HG03575 (cell line): ENCODE results near the gene LKAAEAR1.
"Not testable (repeated sequence)": the region's sequence is repeated elsewhere in the genome, so short reads cannot be mapped to it uniquely, and the experiment has no call there.

Experiments
- ATAC-seq: cut with Tn5 transposase; IDR thresholded peaks from one replicate; pipeline ENCODE4 v1.9.1; 2021; ENCODE audit not compliant: unreplicated experiment, insufficient number of reproducible peaks, low FRiP score; ENCODE audit errors: extremely low read depth

Gene LKAAEAR1

GRCh38 chr20:64100946-64101688, 16.9 kb upstream of the LKAAEAR1 start:
- no peak for ATAC-seq

- ATAC-seq: no peak
Observed at GRCh38 chr20:64100566-64100888, 16.3 kb upstream of the LKAAEAR1 start.

GRCh38 chr20:64099880-64100565, 15.8 kb upstream of the LKAAEAR1 start:
- no peak for ATAC-seq

DNA sequence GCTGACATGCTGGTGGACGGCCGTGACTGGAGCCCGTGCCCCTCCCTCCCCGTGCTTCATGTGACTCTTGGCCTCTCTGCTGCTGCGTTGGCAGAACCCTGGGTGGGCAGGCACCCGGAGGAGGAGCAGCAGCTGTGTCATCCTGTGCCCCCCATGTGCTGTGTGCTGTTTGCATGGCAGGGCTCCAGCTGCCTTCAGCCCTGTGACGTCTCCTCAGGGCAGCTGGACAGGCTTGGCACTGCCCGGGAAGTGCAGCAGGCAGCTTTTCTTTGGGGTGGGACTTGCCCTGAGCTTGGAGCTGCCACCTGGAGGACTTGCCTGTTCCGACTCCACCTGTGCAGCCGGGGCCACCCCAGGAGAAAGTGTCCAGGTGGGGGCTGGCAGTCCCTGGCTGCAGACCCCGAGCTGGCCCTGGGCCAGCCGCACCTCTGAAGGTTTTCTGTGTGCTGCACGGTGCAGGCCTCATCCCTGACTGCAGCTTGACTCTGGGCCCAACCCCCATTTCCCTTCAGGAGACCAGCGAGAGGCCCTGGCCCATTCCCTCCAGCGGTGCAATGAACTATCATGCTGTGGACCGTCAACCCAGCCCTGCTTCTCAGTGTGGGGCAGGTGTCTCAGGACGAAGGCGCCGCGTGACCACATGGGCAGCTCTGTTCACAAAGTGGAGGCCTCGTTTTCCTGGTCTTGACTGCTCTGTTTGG, 15.0 kb upstream of the LKAAEAR1 start:
- no peak for ATAC-seq

DNA sequence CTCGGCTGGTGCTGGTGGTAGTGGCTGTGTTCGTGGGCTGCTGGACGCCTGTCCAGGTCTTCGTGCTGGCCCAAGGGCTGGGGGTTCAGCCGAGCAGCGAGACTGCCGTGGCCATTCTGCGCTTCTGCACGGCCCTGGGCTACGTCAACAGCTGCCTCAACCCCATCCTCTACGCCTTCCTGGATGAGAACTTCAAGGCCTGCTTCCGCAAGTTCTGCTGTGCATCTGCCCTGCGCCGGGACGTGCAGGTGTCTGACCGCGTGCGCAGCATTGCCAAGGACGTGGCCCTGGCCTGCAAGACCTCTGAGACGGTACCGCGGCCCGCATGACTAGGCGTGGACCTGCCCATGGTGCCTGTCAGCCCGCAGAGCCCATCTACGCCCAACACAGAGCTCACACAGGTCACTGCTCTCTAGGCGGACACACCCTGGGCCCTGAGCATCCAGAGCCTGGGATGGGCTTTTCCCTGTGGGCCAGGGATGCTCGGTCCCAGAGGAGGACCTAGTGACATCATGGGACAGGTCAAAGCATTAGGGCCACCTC, 14.3 kb upstream of the LKAAEAR1 start:
- no peak for ATAC-seq

- ATAC-seq: no peak
Observed at GRCh38 chr20:64096535-64096934, 12.3 kb upstream of the LKAAEAR1 start.

- no peak for ATAC-seq
Observed at GRCh38 chr20:64095927-64096326, 11.7 kb upstream of the LKAAEAR1 start.

GRCh38 chr20:64095455-64095854, 11.3 kb upstream of the LKAAEAR1 start:
- no peak for ATAC-seq

DNA sequence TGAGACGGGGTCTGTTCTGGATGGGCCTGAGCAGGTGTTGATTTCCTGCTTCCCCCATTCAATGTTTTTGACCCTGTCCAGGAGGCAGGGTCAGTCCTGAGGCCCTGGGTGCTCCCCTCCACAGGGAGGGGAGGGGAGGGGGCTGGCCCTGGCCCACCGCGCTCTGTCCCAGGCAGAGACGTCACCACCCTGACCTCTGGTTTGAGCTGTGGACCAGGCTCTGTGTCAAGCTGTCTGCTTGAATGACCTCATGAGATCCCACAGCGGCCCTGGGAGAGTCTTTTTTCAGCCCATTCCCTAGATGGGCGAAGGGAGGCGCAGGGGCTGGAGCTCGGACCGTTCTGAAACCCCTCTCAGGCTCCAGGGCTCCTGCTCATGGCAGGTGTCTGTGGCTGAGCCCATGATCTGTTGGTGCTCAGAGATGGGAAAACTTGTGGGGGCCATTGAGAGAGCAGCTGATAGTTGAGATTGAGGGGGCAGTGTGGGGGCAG, 8.9 kb upstream of the LKAAEAR1 start:
- ATAC-seq: no peak

GRCh38 chr20:64092258-64093012, 8.2 kb upstream of the LKAAEAR1 start:
- ATAC-seq: no peak

DNA sequence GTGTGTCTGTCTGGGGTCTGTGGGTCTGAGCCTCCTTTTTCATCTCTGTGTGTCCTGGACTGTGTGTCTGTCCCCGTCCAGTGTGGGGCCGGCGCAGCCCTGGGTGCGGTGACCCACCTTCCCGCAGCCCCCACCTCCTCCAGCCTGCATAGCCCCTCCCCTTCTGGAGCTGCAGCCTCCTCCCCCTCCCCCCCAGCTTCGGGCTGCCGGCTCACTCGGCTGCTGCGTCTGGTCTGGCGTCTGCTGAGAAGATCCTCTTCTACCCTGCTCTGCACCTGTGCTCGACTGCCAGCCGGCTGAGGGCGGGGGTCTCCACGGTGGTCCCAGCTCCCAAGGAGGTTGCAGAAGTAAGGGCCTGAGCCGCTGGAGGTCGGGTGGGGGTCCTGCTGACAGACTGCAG, 7.6 kb upstream of the LKAAEAR1 start:
- no peak for ATAC-seq

DNA sequence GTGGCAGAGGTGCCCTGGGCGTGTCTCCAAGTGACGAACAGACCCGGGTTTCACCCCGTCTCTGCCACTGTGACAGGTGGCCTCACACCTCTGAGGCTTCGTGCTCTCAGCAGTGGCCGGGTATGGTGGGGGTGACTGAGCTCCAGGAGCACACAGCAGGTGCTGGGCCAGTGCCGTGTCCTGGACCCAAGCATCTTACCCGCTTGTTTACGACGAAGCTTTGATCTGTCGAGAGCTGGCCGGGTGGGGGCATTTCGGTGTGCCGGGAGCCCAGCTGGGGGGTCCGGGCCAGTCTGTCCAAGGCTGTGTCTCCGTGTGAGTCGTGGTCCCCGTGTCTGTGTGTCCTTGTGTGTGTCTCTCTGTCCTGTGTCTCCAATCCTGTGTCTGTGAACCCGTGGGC, 7.1 kb upstream of the LKAAEAR1 start:
- no peak for ATAC-seq

DNA sequence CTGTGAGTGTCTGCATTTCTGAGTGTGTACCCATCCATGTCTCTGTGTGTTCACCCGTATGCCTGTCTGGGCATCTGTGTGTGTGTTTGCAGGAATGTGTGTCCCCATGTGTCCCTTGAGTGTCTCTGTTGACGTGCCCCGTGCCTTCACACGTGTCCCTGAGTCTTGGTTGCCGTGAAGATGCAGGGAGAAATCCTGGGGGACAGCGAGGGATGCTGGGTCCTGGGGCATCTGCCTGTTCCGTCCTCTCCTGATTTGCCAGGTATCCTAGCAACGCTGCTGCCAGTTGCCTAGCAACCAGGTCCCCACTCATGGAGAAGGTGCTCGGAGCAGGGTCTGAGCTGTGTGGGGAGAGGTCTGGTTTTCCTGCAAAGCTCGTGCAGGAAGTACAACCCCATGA, 6.0 kb upstream of the LKAAEAR1 start:
- ATAC-seq: no peak

GRCh38 chr20:64088586-64088985, 4.4 kb upstream of the LKAAEAR1 start:
- ATAC-seq: not testable (repeated sequence)

DNA sequence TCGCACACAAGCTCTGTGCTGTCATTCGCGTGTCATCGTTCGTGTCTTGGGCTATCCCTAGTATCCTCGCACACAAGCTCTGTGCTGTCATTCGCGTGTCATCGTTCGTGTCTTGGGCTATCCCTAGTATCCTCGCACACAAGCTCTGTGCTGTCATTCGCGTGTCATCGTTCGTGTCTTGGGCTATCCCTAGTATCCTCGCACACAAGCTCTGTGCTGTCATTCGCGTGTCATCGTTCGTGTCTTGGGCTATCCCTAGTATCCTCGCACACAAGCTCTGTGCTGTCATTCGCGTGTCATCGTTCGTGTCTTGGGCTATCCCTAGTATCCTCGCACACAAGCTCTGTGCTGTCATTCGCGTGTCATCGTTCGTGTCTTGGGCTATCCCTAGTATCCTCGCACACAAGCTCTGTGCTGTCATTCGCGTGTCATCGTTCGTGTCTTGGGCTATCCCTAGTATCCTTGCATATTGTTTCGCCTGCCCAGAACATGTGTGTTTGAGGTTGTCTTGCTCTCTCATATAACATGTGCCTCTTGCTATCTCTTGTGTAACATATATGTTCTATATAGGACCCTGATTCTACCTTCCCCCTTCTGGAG, 3.1 kb upstream of the LKAAEAR1 start:
- not testable (repeated sequence) for ATAC-seq

DNA sequence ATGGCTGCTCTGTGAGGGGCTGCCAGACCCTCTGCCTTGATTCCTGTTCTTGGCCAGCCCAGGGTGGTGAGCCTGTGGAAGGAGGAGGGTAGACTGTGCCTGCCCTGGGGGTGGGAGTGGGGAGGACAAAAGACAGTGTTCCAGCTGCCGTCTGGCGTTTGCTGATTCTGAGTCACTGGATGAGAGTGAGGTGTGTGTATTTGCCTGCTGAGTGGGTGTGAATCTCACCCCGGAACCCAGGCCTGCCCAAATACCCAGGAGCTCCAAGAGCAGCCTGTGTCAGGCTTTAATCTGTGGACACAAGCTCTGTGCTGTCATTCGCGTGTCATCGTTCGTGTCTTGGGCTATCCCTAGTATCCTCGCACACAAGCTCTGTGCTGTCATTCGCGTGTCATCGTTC, 2.6 kb upstream of the LKAAEAR1 start:
- ATAC-seq: no peak

DNA sequence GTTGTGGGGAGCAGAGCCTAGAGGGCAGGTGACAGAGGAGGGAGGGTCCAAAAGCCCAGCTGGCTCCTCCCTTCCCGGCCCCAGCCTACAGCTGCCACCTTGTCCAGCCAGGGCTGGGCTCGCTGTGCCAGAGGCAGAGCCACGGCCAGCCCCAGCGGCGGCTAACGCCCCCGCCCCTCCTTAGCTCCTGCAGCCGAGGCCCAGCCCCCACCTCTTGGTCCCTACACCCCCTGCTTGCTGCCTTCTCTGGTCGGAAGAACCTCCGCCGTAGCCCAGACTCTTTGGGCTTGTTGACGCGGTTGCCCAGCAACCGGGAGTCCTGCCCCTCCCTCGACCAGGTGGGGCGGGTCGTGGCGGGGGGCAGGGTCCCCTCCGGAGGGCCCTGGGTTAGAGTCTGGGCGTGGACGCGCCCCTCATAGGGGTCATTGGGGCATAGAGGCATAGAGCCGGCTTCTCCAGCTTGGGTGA, 521 bp upstream of the LKAAEAR1 start:
- no peak for ATAC-seq

GRCh38 chr20:64083378-64083803, 807 bp downstream of the LKAAEAR1 start:
- no peak for ATAC-seq
